Measurements from ENCODE around the gene UBA1.

The UBA1 gene

GRCh38 chrX:47146936-47147859, 46.4 kb upstream of the UBA1 start:
- peak overlapping the region; percentile 69 for H3K4me3 ChIP-seq (ENCODE audit: low read depth, low read length)
- no peak for DNase-seq (ENCODE audit: low read depth)
- no peak for TF ChIP-seq CTCF (IDR thresholded peaks at IDR 0.05; ENCODE audit: control insufficient read depth, extremely low read depth, insufficient read depth)

- no peak for TF ChIP-seq CTCF (IDR thresholded peaks at IDR 0.05; ENCODE audit: control insufficient read depth, extremely low read depth, insufficient read depth)
Observed at GRCh38 chrX:47148946-47149345, 44.7 kb upstream of the UBA1 start.

GRCh38 chrX:47151435-47151834, 42.2 kb upstream of the UBA1 start:
- DNase-seq (ENCODE audit: low read depth) = peak; percentile 86
- no peak for TF ChIP-seq CTCF (IDR thresholded peaks at IDR 0.05; ENCODE audit: control insufficient read depth, extremely low read depth, insufficient read depth)
- H3K4me3 ChIP-seq (ENCODE audit: low read depth, low read length) = no peak overlapping the region

More at GRCh38 chrX:47148946-47149345, 44.7 kb upstream of the UBA1 start:
- DNase-seq (ENCODE audit: low read depth) = no peak
- no peak overlapping the region for H3K4me3 ChIP-seq (ENCODE audit: low read depth, low read length)

- H3K4me3 ChIP-seq (ENCODE audit: low read depth, low read length) = no peak overlapping the region
- TF ChIP-seq CTCF (IDR thresholded peaks at IDR 0.05; ENCODE audit: control insufficient read depth, extremely low read depth, insufficient read depth) = no peak
- no peak for DNase-seq (ENCODE audit: low read depth)
Observed at GRCh38 chrX:47156611-47157520, 36.8 kb upstream of the UBA1 start.

GRCh38 chrX:47158131-47158530, 35.5 kb upstream of the UBA1 start:
- H3K4me3 ChIP-seq (ENCODE audit: low read depth, low read length) = no peak overlapping the region
- DNase-seq (ENCODE audit: low read depth) = no peak
- no peak for TF ChIP-seq CTCF (IDR thresholded peaks at IDR 0.05; ENCODE audit: control insufficient read depth, extremely low read depth, insufficient read depth)

- TF ChIP-seq CTCF (IDR thresholded peaks at IDR 0.05; ENCODE audit: control insufficient read depth, extremely low read depth, insufficient read depth) = no peak
- no peak for DNase-seq (ENCODE audit: low read depth)
- no peak overlapping the region for H3K4me3 ChIP-seq (ENCODE audit: low read depth, low read length)
Observed at GRCh38 chrX:47158781-47159180, 34.8 kb upstream of the UBA1 start.
